SIG-M5 treated with dmso at 0.1 percent for 504 hours (cell line): ENCODE measurements around the gene TAF9B.
"Not testable (repeated sequence)": the region's sequence is repeated elsewhere in the genome, so short reads cannot be mapped to it uniquely, and the experiment has no call there.

Experiments
- DNase-seq: peaks from one replicate; lab custom pipeline; 2025; ENCODE audit not compliant: unreplicated experiment; lab: John Stamatoyannopoulos, UW

The TAF9B gene

GRCh38 chrX:78116766-78117165 is 22.7 kb downstream of the TAF9B start:
- peak; percentile 31 for DNase-seq

DNA sequence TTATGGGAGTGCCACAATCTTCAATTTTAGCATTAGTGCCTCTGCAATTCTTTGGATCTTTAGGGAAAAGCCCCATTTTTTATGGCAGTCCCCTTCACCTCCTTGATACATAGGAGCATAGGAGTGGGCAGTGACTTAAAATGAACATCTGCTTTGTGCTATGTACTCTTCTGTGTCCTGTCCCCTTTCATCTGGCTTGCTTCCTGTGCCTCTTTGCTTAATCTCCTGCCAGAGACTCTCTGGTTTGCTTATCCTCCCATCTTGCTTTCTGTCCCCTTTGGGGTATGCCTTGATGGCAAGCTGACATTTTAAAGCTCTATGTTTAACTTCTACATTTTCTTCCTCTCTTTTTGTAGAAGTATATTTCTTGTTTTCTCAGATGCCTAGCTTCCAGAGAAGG is 23.1 kb downstream of the TAF9B start:
- no peak for DNase-seq

DNA sequence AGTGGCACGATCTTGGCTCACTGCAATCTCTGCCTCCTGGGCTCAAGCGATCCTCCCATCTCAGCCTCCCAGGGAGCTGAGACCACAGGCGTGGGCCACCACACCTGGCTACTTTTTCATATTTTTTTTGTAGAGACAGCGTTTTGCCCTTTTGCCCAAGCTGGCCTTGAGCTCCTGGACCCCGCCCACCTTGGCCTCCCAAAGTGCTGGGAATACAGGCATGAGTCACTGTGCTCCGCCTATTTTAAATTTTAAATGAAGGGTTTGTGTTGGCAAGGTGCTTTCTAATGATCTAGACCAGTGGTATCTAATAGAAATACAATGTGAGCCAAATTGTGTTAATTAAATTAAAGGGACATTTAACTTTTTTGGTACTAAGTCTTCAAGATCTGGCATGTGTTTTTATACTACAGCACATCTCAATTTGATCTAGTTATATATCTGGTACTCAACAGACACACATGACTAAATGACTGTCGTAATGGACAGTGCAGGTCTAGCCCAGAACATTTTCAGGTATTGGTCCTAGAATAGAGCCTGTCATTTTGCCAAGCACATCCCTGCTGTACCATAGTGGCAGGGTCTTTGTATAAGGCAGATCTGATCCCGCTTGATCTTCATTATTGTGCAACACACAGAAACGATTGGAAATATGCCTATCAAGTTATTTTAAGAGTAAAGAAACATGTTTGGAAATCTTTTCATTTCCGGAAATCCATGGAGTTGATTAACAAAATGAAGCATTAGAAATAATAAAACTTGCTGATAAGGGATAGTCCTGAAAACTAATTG is 28.1 kb downstream of the TAF9B start:
- no peak for DNase-seq

DNA sequence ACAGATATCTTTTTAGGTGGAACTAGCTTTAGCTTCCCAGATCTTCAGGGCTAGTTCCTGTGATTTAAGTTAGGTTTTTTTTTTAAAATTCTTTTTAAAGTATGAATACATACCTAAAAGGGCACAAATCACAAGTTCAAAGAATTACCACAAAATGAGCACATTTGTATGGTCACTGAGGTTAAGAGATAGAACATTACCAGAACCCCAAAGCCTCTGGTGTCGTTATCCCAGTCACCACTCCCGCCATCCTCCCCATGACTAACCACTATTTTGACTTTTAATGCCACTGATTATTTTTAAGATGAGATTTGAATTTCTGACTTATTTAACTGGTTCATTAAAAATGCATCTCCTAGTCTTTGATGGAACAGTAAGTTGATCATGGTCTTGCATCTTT is 30.0 kb downstream of the TAF9B start:
- no peak for DNase-seq

DNA sequence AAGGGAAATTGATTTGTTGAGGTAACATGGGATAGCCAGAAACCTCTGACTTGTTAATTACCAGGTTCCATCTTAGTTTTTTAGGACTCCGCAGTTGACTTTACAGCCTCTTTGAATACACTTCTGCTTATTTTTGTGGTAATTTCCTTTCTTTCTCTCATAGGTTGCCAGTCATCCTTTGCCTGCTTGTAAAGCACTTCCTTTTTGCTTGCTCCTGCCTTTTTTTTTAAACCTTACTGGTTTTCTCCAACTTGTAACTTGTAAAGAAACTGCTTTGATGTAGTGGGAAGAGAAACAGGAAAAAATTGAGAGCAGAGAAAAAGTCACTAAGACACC is 32.8 kb downstream of the TAF9B start:
- DNase-seq: peak; percentile 46

- no peak for DNase-seq
Observed at GRCh38 chrX:78105944-78106650, 33.4 kb downstream of the TAF9B start.

DNA sequence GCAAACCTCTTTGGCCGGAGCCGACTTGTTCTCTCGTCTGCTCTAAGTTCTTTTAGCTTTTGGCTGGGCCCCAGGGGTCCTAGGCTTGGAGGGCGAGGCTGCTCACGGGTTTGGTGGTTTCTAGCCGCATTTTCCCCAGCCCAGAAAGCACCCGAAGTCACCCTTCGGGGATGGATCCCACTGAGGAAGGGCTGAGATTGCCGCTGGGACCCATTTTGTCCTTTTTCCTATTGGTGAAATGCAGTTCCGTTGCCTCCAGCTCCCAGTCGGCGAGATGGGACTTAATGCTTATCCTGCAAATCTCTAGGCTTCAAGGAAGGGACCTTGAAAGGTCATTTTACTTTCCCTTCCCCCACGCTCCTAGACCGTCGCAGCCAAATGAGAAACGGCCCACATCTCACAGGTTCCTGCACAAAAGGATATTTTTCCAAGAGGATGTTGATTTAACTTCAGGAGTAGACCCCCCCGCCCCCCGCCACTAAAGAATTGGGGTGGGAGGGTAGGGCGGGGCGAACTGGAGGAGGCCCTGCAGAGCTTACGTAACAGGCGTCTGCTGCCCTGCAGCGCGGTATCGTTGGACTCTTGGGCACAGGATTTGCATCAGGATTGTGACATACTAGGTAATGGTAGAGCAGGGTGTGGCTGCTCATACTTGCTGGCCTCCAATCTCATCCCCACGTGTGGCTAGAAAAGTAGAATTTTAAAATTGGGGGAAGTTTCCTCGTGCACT is 34.8 kb downstream of the TAF9B start:
- DNase-seq: peak; percentile 88

- DNase-seq: peak; percentile 92
Observed at GRCh38 chrX:78103623-78104446, 35.6 kb downstream of the TAF9B start, which contains the start of gene PGK1. TSS of gene PGK1 (plus strand) at chrX:78104248. CDS start at chrX:78104341, 93 bp downstream.

DNA sequence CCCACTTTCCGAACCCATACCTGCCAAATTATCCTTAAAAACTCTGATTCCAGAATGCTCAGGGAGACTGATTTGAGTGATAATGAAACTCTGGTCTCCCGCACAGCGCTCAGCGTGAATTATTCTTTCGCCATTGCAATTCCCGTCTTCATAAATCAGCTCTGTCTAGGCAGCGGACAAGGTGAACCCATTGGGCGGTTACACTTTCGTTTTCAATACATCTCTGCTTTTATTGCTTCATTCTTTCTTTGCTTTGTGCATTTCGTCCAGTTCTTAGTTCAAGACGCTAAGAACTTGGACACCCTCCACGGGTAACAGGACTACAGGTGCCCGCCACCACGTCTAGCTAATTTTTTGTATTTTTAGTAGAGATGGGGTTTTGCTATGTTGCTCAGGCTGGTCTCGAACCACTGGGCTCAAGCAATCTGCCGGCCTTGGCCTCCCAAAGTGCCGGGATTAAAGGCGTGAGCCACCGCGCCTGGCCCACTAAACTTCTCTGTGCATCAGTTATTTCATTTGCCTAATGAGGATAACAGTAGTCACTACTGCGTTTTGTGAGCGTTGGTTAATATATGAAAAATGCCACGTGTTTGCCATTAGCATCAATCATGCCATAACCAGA is 36.3 kb downstream of the TAF9B start:
- DNase-seq: no peak

DNA sequence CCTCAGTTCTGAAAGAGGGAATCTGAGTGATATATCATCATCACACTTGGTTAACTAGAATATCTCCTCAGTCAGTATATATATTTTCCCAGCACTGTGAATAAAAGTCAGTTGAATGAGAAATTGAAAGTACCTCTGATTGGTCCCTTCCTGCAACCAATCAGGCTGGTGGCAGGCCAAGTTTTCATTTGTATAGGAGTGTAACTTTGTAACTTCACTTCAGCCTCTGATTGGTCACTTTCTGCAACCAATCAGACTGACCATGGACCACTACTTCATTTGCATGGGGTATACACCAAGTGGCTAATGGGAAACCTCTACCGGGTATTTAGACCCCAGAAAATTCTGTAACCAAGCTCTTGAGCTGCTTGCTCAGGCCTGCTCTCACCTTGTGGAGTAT is 37.4 kb downstream of the TAF9B start:
- DNase-seq: no peak

DNA sequence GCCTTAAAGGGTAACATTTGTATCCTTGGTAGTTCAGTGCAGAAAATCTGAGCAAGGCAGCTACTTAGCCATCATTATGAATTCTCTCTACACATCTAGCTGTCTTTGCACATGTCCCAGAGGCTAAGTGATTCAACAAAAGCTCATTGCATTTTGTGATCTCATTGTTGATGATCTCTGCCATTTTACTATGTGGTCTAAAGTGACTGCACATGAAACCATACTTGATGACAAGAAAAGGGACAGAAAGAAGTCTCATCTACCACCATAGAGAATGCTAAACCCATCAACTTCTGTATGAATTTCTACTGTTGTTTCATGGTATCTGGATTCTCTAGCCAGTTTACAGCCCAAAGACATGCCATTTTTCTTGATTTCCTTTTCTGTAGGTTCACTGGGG is 41.3 kb downstream of the TAF9B start:
- no peak for DNase-seq

- DNase-seq: peak; percentile 35
Observed at GRCh38 chrX:78092296-78092695, 47.2 kb downstream of the TAF9B start.

DNA sequence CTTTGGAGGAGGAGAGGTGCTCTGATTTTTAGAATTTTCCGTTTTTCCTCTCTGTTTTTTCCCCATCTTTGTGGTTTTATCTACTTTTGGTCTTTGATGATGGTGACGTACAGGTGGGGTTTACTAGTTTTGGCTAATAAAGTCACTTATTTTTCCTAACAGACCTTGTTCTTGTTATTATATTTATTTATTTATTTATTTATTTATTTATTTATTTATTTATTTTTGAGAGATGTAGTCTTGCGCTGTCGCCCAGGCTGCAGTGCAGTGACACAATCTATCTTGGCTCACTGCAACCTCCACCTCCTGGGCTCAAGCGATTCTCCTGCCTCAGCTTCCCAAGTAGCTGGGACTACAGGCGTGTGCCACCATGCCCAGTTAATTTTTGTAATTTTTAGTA is 58.0 kb downstream of the TAF9B start:
- DNase-seq: not testable (repeated sequence)
